K562 (cell line): ENCODE data around the gene EVI5L. TPM values are rescaled to one million over a fixed set of nuclear protein-coding genes. Genes with fewer than 3 reads are reported as not detected.
A peak's percentile ranks its signal among the peaks of the same experiment; 100 is the strongest.

Experiments used
- ATAC-seq: fragments of 200-7000 bp; cut with Tn5 transposase; 3 replicates; pipeline ENCODE4 v1.9.1; 2020; ENCODE audit warnings: moderate library complexity
- Bru-seq: library from RNA; stranded (reverse); fragments of 400-500 nt; gene quantifications from one replicate; lab custom pipeline; 2021; lab: Mats Ljungman, UMichigan
- BruChase-seq, 2 experiments: library from RNA; stranded (reverse); fragments of 400-500 nt; gene quantifications; one replicate each; lab custom pipeline; 2021; lab: Mats Ljungman, UMichigan
- BruUV-seq: library from RNA; stranded (reverse); fragments of 400-500 nt; replicated peaks from 2 replicates; lab custom pipeline; 2021; lab: Mats Ljungman, UMichigan
- CTCF ChIA-PET: fragments of 300-600 bp; formaldehyde crosslinking; extraction: SDS; loops from one replicate; lab custom pipeline; 2021; ENCODE audit warnings: low intra/inter-chr PET ratio; lab: Yijun Ruan, JAX
- POLR2A ChIA-PET: fragments of 300-600, 350-650 bp; sonication (Branson Sonifier 250); formaldehyde crosslinking; extraction: SDS; loops from one replicate; lab custom pipeline; 2021; ENCODE audit warnings: antibody characterized with exemption, inconsistent platforms; lab: Yijun Ruan, JAX
- DNase-seq, 4 experiments: peaks; one replicate each; pipeline versions ENCODE4 v3.0.0 to v3.0.0-alpha.2; 2011 to 2018; ENCODE audit warnings: low spot score in 3 of 4, mixed read lengths in 3 of 4; ENCODE audit errors: extremely low read depth in 1 of 4
- FAIRE-seq: peaks from 2 replicates; lab custom pipeline; 2011; peaks lifted over from hg19 to GRCh38; lab: Jason Lieb, UNC
- H2AFZ ChIP-seq: 2 replicates; pipeline ENCODE4 v1.6.0; 2011; ENCODE audit warnings: low read depth, low read length, control low read depth, inconsistent platforms
- H3K27ac ChIP-seq: fragments of 200-600 bp; 3 replicates; pipeline ENCODE4 v1.8.0; 2011; ENCODE audit warnings: low read depth, mild to moderate bottlenecking, control low read depth, inconsistent platforms, low read length, moderate library complexity, mixed read lengths; ENCODE audit errors: extremely low read depth
- H3K27me3 ChIP-seq, 2 experiments: fragments of 300-600 bp in 1 of 2; 2 replicates in 1 of 2; 3 replicates in 1 of 2; pipeline versions ENCODE4 v1.6.0 to v1.8.0; 2011; ENCODE audit warnings: inconsistent platforms in 2 of 2, low read length in 2 of 2, mild to moderate bottlenecking in 1 of 2, mixed read lengths in 1 of 2, moderate library complexity in 1 of 2; ENCODE audit not compliant: control insufficient read depth in 2 of 2, insufficient read depth in 2 of 2
- H3K36me3 ChIP-seq: fragments of 300-600 bp; 3 replicates; pipeline ENCODE4 v1.8.0; 2011; ENCODE audit warnings: mild to moderate bottlenecking, low read length, inconsistent platforms; ENCODE audit not compliant: control insufficient read depth, insufficient read depth
- H3K4me1 ChIP-seq, 2 experiments: fragments of 200-600 bp in 1 of 2; replicated peaks in 1 of 2; 2 replicates in 1 of 2; 3 replicates in 1 of 2; pipeline versions ENCODE4 v1.5.1 to v1.8.0; 2011; ENCODE audit warnings: inconsistent platforms in 2 of 2, low read length in 2 of 2, mild to moderate bottlenecking in 1 of 2, mixed read lengths in 1 of 2, moderate library complexity in 1 of 2; ENCODE audit not compliant: control insufficient read depth in 2 of 2, insufficient read depth in 2 of 2
- H3K4me2 ChIP-seq: 2 replicates; pipeline ENCODE4 v1.6.1; 2011; ENCODE audit warnings: low read length, control low read depth, inconsistent platforms, mixed read lengths; ENCODE audit not compliant: insufficient read depth
- H3K4me3 ChIP-seq: fragments of 200-600 bp; sonication (generic), shearing (Covaris generic); 2 replicates; pipeline ENCODE4 v1.5.1; 2016; ENCODE audit warnings: control low read depth, inconsistent platforms
- H3K79me2 ChIP-seq: fragments of 200-600 bp; 3 replicates; pipeline ENCODE4 v1.8.0; 2011; ENCODE audit warnings: low read length, inconsistent platforms; ENCODE audit not compliant: control insufficient read depth, insufficient read depth
- H3K9ac ChIP-seq, 2 experiments: 2 replicates each; pipeline versions ENCODE4 v1.6.0 to v1.6.1; 2011; ENCODE audit warnings: low read depth in 2 of 2, low read length in 2 of 2, control low read depth in 1 of 2, inconsistent platforms in 1 of 2, mild to moderate bottlenecking in 1 of 2, mixed read lengths in 1 of 2; ENCODE audit not compliant: insufficient read depth in 1 of 2
- H3K9me1 ChIP-seq: one replicate; pipeline ENCODE4 v1.6.0; 2011; ENCODE audit warnings: inconsistent platforms, mild to moderate bottlenecking, low read length, moderate library complexity; ENCODE audit not compliant: control insufficient read depth, insufficient read depth
- H3K9me3 ChIP-seq: replicated peaks from 2 replicates; pipeline ENCODE4 v1.5.1; 2011; ENCODE audit warnings: low read depth, low read length, inconsistent platforms; ENCODE audit not compliant: control insufficient read depth, insufficient read depth
- H4K20me1 ChIP-seq: replicated peaks from 2 replicates; pipeline ENCODE4 v1.6.1; 2011; ENCODE audit warnings: low read length, inconsistent platforms, mixed read lengths; ENCODE audit not compliant: control insufficient read depth, insufficient read depth
- BMI1 ChIP-seq: fragments of 150-350 bp; IDR thresholded peaks from 2 replicates; pipeline ENCODE4 v1.6.1; 2014; ENCODE audit warnings: low read length
- CCNT2 ChIP-seq: IDR thresholded peaks from 2 replicates; pipeline ENCODE4 v1.6.1; 2011; ENCODE audit warnings: borderline replicate concordance, low read depth, mild to moderate bottlenecking, moderate library complexity, mixed read lengths, low read length; ENCODE audit not compliant: insufficient read length; ENCODE audit errors: extremely low read depth
- HMG20B ChIP-seq: fragments of 250-450 bp; sonication (Bioruptor Pico); IDR thresholded peaks from 2 replicates; pipeline ENCODE4 v1.5.0; 2021; ENCODE audit warnings: mild to moderate bottlenecking
- POLR2B ChIP-seq: fragments of 450-650 bp; IDR thresholded peaks from 2 replicates; pipeline ENCODE4 v1.6.1; 2018; ENCODE audit warnings: low read depth; ENCODE audit not compliant: partially characterized antibody
- SREBF1 ChIP-seq: fragments of 150-350 bp; IDR thresholded peaks from 2 replicates; pipeline ENCODE4 v1.6.1; 2014; ENCODE audit warnings: antibody characterized with exemption, low read depth, low read length, borderline replicate concordance
- SREBF2 ChIP-seq: sonication (generic); formaldehyde crosslinking; IDR thresholded peaks from 2 replicates; pipeline ENCODE4 v1.4.0; 2020; ENCODE audit warnings: mild to moderate bottlenecking, missing genetic modification reagents
- TAF1 ChIP-seq: IDR thresholded peaks from 2 replicates; pipeline ENCODE4 v1.6.1; 2011; ENCODE audit warnings: mild to moderate bottlenecking, low read length, moderate library complexity; ENCODE audit not compliant: insufficient read depth, control insufficient read depth, severe bottlenecking; ENCODE audit errors: extremely low read depth
- ZNF3 ChIP-seq: fragments of 250-450 bp; sonication (Bioruptor Pico); IDR thresholded peaks from 2 replicates; pipeline ENCODE4 v1.5.0; 2021; ENCODE audit warnings: mild to moderate bottlenecking, moderate library complexity
- ZNF696 ChIP-seq: fragments of 250-450 bp; sonication (Bioruptor Pico); conservative IDR thresholded peaks from 2 replicates; pipeline ENCODE4 v1.4.0; 2020; ENCODE audit warnings: mild to moderate bottlenecking, moderate library complexity
- WGBS: fragments of 100-300 bp; shearing (Covaris generic); methylation state at CpG from one replicate; pipeline ENCODE4 v1.1.6; 2016; ENCODE audit warnings: low coverage, mixed read lengths; ENCODE audit not compliant: insufficient coverage; ENCODE audit errors: missing lambda C conversion rate; 5-methylcytosine and 5-hydroxymethylcytosine counted together
- in situ Hi-C: fragments of 300-500 bp; cut with MboI; formaldehyde crosslinking; loops from 4 replicates; pipeline ENCODE4 v1.15.0; 2018; ENCODE audit warnings: inconsistent platforms, mixed read lengths
- intact Hi-C: fragments of 100-400 bp; cut with micrococcal nuclease; formaldehyde crosslinking; loops from 2 replicates; pipeline ENCODE4 v1.14.2; 2022
- long read RNA-seq, 3 experiments: library from polyadenylated mRNA in 2 of 3; library from RNA in 1 of 3; unstranded in 2 of 3; stranded (forward) in 1 of 3; transcript quantifications; one replicate each; pipeline ENCODE4 v2.0.0, GENCODE V29; 2019 to 2022
- polyA minus RNA-seq, 3 experiments: library from RNA; depleted of rRNA, polyadenylated mRNA; stranded (reverse); fragments of >200 nt; gene quantifications; 2 replicates each; pipeline ENCODE4 v1.2.3, GENCODE V29; 2011
- polyA plus RNA-seq, 8 experiments: library from polyadenylated mRNA; depleted of rRNA in 4 of 8; stranded (reverse) in 5 of 8; unstranded in 3 of 8; fragments of >200 nt; fragmentation: Nextera tagmentation in 2 of 8; fragmentation: Illumina TruSeq in 1 of 8; extraction: Ambion mirVana in 2 of 8; extraction: Trizol in 1 of 8; gene quantifications; 2 replicates each; pipeline versions ENCODE4 v1.2.1 to v1.2.3, GENCODE V29; 2011 to 2014; ENCODE audit warnings: inconsistent platforms in 1 of 8, missing spikeins in 1 of 8
- total RNA-seq, 7 experiments: library from RNA; depleted of rRNA in 6 of 7; stranded (reverse); fragments of >200 nt in 6 of 7; fragmentation: Illumina TruSeq in 2 of 7; extraction: Trizol in 2 of 7; gene quantifications; 2 replicates each; pipeline versions ENCODE4 v1.2.1 to v1.2.3, GENCODE V29; 2011 to 2021; ENCODE audit warnings: low replicate concordance in 1 of 7

The EVI5L gene
- total RNA-seq (2011; cell fraction: chromatin; rRNA removed; ENCODE audit: low replicate concordance) = 2.9 and 11.6 TPM in 2 replicates
- total RNA-seq (2011; cell fraction: nucleolus; rRNA removed) = 6.2 and 7.6 TPM in 2 replicates
- total RNA-seq (2011; cell fraction: nucleoplasm; rRNA removed) = 3.4 and 4.6 TPM in 2 replicates
- total RNA-seq (2014; rRNA removed) = 1.0 and 1.1 TPM in 2 replicates
- 0.13 and 0.76 TPM in 2 replicates for total RNA-seq (2014; rRNA removed; fragmentation: Illumina TruSeq; extraction: Trizol)
- total RNA-seq (2015; rRNA removed; fragmentation: Illumina TruSeq; extraction: Trizol) = 0.53 and 0.69 TPM in 2 replicates
- total RNA-seq (2021) = 1.8 and 1.9 TPM in 2 replicates
- 1.4 and 2.8 TPM in 2 replicates for polyA plus RNA-seq (2011; rRNA removed)
- 2.5 and 3.6 TPM in 2 replicates for polyA plus RNA-seq (2011; cell fraction: cytosol; rRNA removed)
- polyA plus RNA-seq (2011; cell fraction: nucleus; rRNA removed) = 4.8 and 5.7 TPM in 2 replicates
- polyA plus RNA-seq (2012) = 1.2 and 5.4 TPM in 2 replicates
- 1.5 TPM in 2 replicates for polyA plus RNA-seq (2014; fragmentation: Illumina TruSeq; extraction: Trizol)
- not detected for polyA plus RNA-seq (2014; fragmentation: Nextera tagmentation; extraction: Ambion mirVana)
- 1.00 and 1.2 TPM in 2 replicates for polyA plus RNA-seq (2014; rRNA removed)
- polyA minus RNA-seq (2011; rRNA and poly(A)+ RNA removed) = 2.9 and 3.4 TPM in 2 replicates
- 3.0 and 3.9 TPM in 2 replicates for polyA minus RNA-seq (2011; cell fraction: cytosol; rRNA and poly(A)+ RNA removed)
- polyA minus RNA-seq (2011; cell fraction: nucleus; rRNA and poly(A)+ RNA removed) = 3.5 and 5.4 TPM in 2 replicates
- percentile 44 among the genes with signal in this experiment for Bru-seq, nascent RNA
- BruChase-seq, experiment 1, labeled RNA remaining after a 2-hour chase = percentile 30 among the genes with signal in this experiment
- BruChase-seq, experiment 2, labeled RNA remaining after a 6-hour chase = percentile 33 among the genes with signal in this experiment
- long read RNA-seq, experiment 1, partial matches to known transcripts = 11 of 18 reads
- long read RNA-seq, experiment 1, other reads (novel, unspliced or antisense) = 5 of 18 reads
- long read RNA-seq, experiment 2, partial matches to known transcripts = 1 of 1 reads
- long read RNA-seq, experiment 2, other reads (novel, unspliced or antisense) = 0 of 1 reads
- long read RNA-seq, experiment 3 = 0 reads

GRCh38 chr19:7829561-7830271, at the start of gene EVI5L:
EVI5L (plus strand) TSS chr19:7830218; CDS start chr19:7846543, 16,325 bp downstream.
- intact Hi-C loops (no loop called here), in situ Hi-C loops (no loop called here)
- ChIA-PET CTCF (interaction anchor here (0.6 kb wide), 1 partner anchor 200 kb away, joined by 4 read pairs; the partner anchor contains the start of genes PET100 and XAB2), POLR2A (interaction anchor here (0.5 to 1.0 kb wide), 2 partner anchors 30 to 121 kb away, joined by 3 read pairs; no protein-coding TSS in a partner anchor)
- Histone ChIP-seq H3K9me1 (no peaks in the 10 kb centered on the region), H3K9me3 (no peaks in the 10 kb centered on the region), H3K36me3 (no peaks in the 10 kb centered on the region; the same call in 2 of the 3 replicates), H3K79me2 (no peaks in the 10 kb centered on the region), H3K4me1 (peaks cover 16 to 42% of the 10 kb centered on the region in 2 experiments; a peak in 4 of 5 replicates), H3K9ac (peak within 1 kb of the TSS; percentile 17 to 88; a peak in 3 of 4 replicates), H3K27ac (peak within 1 kb of the TSS; percentile 16; the same call in 2 of the 3 replicates), H4K20me1 (0 out of 2 replicates have a peak, but pooled peaks cover 3% of the 10 kb centered on the region), H3K27me3 (peaks cover 8 to 15% of the 10 kb centered on the region in 2 experiments; a peak in 4 of 5 replicates), H2AFZ (peak within 1 kb of the TSS; percentile 91), H3K4me2 (peak within 1 kb of the TSS; percentile 83), H3K4me3 (peak within 1 kb of the TSS; percentile 47)
- no TSS peak for BruUV-seq
- FAIRE-seq (peak; percentile 100), ATAC-seq (peak; percentile 94), DNase-seq (peak; percentile 98 to 99 (median 98))
- WGBS = 2% methylated on average over 30 of the region's 45 CpGs
- TF ChIP-seq CCNT2 = no peak
- TF ChIP-seq HMG20B = no peak
- TF ChIP-seq ZNF3 (CRISPR knock-in tag) = no peak
- no peak for TF ChIP-seq ZNF696 (CRISPR knock-in tag)
- no peak for TF ChIP-seq SREBF1
- no peak for TF ChIP-seq POLR2B
- TF ChIP-seq BMI1 = no peak
- TF ChIP-seq TAF1 = no peak
- TF ChIP-seq SREBF2 (CRISPR knock-in tag) = no peak
